ENCODE data around the gene RILPL1. TPM values are rescaled to one million over a fixed set of nuclear protein-coding genes. Genes with fewer than 3 reads are reported as not detected.
A peak's percentile ranks its signal among the peaks of the same experiment; 100 is the strongest.

Gene RILPL1
- total RNA-seq, 1 donor, result 16.3 TPM

- peaks cover 38% of the 10 kb centered on the region for H3K36me3 ChIP-seq (ENCODE audit: insufficient read depth, low read length)
- no peak overlapping the region for H3K4me3 ChIP-seq (ENCODE audit: insufficient read depth, low read length)
- peaks cover 11% of the 10 kb centered on the region for H3K4me1 ChIP-seq (ENCODE audit: insufficient read depth, low read length)
- no peaks in the 10 kb centered on the region for H3K9me3 ChIP-seq (ENCODE audit: low read depth, low read length)
- TF ChIP-seq, protein P1, sequence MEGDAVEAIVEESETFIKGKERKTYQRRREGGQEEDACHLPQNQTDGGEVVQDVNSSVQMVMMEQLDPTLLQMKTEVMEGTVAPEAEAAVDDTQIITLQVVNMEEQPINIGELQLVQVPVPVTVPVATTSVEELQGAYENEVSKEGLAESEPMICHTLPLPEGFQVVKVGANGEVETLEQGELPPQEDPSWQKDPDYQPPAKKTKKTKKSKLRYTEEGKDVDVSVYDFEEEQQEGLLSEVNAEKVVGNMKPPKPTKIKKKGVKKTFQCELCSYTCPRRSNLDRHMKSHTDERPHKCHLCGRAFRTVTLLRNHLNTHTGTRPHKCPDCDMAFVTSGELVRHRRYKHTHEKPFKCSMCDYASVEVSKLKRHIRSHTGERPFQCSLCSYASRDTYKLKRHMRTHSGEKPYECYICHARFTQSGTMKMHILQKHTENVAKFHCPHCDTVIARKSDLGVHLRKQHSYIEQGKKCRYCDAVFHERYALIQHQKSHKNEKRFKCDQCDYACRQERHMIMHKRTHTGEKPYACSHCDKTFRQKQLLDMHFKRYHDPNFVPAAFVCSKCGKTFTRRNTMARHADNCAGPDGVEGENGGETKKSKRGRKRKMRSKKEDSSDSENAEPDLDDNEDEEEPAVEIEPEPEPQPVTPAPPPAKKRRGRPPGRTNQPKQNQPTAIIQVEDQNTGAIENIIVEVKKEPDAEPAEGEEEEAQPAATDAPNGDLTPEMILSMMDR (IDR thresholded peaks at IDR 0.05; ENCODE audit: extremely low read depth, low read depth, low read length), result no peak
- H3K4me2 ChIP-seq (ENCODE audit: insufficient read depth, low read length), result no peak overlapping the region
- H2AFZ ChIP-seq (ENCODE audit: low read length), result no peak overlapping the region
- H3K27ac ChIP-seq (ENCODE audit: low read depth, low read length), result no peak overlapping the region
- H4K20me1 ChIP-seq (ENCODE audit: insufficient read depth, low read length), result peaks cover 20% of the 10 kb centered on the region
- H3K79me2 ChIP-seq (ENCODE audit: insufficient read depth, low read length), result peaks cover 48% of the 10 kb centered on the region
- DNase-seq (ENCODE audit: insufficient read length, low spot score, missing footprints), result no peak
- no peaks in the 10 kb centered on the region for H3K27me3 ChIP-seq (ENCODE audit: insufficient read depth, low read length)
These were observed 10.0 kb downstream of the RILPL1 start for GRCh38 chr12:123523518-123523917.

DNA sequence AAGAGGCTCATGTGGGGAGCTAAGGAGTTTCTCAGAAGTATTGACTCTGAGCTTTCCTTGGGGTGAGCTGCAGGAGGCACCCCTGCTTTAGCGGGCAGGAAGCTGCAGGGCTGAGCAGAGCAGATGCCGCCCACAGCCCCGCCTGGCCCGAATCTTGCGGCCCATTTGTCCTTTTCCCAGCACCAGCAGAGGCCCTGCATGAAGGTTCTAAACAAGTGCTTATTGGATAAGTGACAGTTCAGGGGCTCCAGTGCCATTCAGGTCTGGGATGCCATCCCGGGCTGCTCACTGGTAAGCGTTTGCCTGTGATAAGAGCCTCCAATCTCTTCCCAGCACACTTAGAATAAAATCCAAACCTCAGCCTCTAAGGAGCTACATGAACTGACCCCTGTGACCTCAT lies 11.4 kb downstream of the RILPL1 start:
- Histone ChIP-seq H3K4me1 (ENCODE audit: insufficient read depth, low read length) (peaks cover 11% of the 10 kb centered on the region), H3K4me3 (ENCODE audit: insufficient read depth, low read length) (no peak overlapping the region), H3K36me3 (ENCODE audit: insufficient read depth, low read length) (peaks cover 51% of the 10 kb centered on the region), H2AFZ (ENCODE audit: low read length) (no peak overlapping the region), H3K9me3 (ENCODE audit: low read depth, low read length) (no peaks in the 10 kb centered on the region), H3K27ac (ENCODE audit: low read depth, low read length) (no peak overlapping the region), H3K4me2 (ENCODE audit: insufficient read depth, low read length) (no peak overlapping the region), H4K20me1 (ENCODE audit: insufficient read depth, low read length) (peaks cover 20% of the 10 kb centered on the region), H3K27me3 (ENCODE audit: insufficient read depth, low read length) (no peaks in the 10 kb centered on the region), H3K79me2 (ENCODE audit: insufficient read depth, low read length) (peaks cover 40% of the 10 kb centered on the region)
- DNase-seq (ENCODE audit: insufficient read length, low spot score, missing footprints), result peak; percentile 65
- TF ChIP-seq, protein P1 (IDR thresholded peaks at IDR 0.05; ENCODE audit: extremely low read depth, low read depth, low read length), result no peak

- no peak for DNase-seq (ENCODE audit: insufficient read length, low spot score, missing footprints)
- no peak overlapping the region for H3K4me2 ChIP-seq (ENCODE audit: insufficient read depth, low read length)
- H3K79me2 ChIP-seq (ENCODE audit: insufficient read depth, low read length), result peaks cover 32% of the 10 kb centered on the region
- H2AFZ ChIP-seq (ENCODE audit: low read length), result no peak overlapping the region
- H3K36me3 ChIP-seq (ENCODE audit: insufficient read depth, low read length), result peaks cover 64% of the 10 kb centered on the region
- peaks cover 11% of the 10 kb centered on the region for H3K4me1 ChIP-seq (ENCODE audit: insufficient read depth, low read length)
- H3K9me3 ChIP-seq (ENCODE audit: low read depth, low read length), result no peaks in the 10 kb centered on the region
- peaks cover 20% of the 10 kb centered on the region for H4K20me1 ChIP-seq (ENCODE audit: insufficient read depth, low read length)
- no peaks in the 10 kb centered on the region for H3K27me3 ChIP-seq (ENCODE audit: insufficient read depth, low read length)
- TF ChIP-seq, protein P1 (IDR thresholded peaks at IDR 0.05; ENCODE audit: extremely low read depth, low read depth, low read length), result no peak
- peak overlapping the region; percentile 79 for H3K27ac ChIP-seq (ENCODE audit: low read depth, low read length)
- H3K4me3 ChIP-seq (ENCODE audit: insufficient read depth, low read length), result no peak overlapping the region
These were observed 12.7 kb downstream of the RILPL1 start for GRCh38 chr12:123520567-123521474.
